Measurements from ENCODE around the gene PCCB.

PCCB gene

GRCh38 chr3:136277634-136278033 is 27.5 kb downstream of the PCCB start:
- DNase-seq (ENCODE audit: low spot score), result no peak
- no peak for TF ChIP-seq CTCF (IDR thresholded peaks at IDR 0.05; ENCODE audit: extremely low read depth, missing control alignments)

GRCh38 chr3:136279092-136279491 is 29.0 kb downstream of the PCCB start:
- TF ChIP-seq CTCF (IDR thresholded peaks at IDR 0.05; ENCODE audit: extremely low read depth, missing control alignments), result no peak

DNA sequence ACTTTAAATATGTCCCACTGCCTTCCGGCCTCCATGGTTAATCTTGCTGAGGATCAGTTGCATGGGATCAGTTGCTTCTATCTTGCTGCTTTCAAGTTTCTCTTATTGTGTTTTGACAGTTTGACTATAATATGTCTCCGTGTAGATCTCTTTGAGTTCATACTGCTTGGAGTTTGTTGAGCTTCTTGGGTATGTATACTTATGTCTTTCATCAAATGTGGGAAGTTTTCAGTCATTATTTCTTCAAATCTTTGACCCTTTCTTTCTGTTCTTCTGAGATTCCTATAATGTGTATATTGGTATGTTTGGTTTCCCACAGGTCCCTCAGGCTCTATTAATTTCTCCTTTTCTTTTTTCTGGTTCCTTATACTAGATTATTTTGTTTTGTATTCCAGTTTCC is 30.8 kb downstream of the PCCB start:
- TF ChIP-seq CTCF (IDR thresholded peaks at IDR 0.05; ENCODE audit: extremely low read depth, missing control alignments), result no peak
- no peak for DNase-seq (ENCODE audit: low spot score)

More at GRCh38 chr3:136279092-136279491, 29.0 kb downstream of the PCCB start:
- DNase-seq (ENCODE audit: low spot score), result no peak

DNA sequence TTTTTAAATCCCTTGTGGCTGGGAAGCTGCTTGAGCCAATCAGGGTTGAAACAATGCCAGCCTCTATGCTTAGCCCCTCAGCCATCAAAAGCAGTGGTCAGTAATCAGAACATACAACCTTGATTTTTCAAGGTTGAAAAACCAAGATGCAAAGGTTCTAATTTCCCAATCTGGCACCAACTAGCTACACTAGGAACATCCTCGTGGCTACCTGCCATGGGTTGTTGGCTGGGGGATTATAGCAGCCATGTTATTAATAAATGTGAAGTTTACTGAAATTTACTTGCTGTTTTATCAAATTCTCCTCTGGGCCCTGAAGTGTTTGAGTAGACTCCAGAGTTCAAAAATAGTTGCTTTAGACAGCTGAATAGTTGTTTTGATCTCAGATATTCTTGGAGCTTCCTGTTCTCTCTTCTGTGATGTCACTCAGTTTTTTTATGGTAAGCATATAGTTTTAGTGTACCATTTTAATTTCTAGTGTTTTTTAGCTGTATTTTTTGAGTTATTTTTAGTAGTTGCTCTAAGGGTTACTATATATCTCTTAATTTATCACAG is 31.9 kb downstream of the PCCB start:
- no peak for TF ChIP-seq CTCF (IDR thresholded peaks at IDR 0.05; ENCODE audit: extremely low read depth, missing control alignments)
- DNase-seq (ENCODE audit: low spot score), result peak; percentile 22

GRCh38 chr3:136283627-136284026 is 33.5 kb downstream of the PCCB start:
- no peak for TF ChIP-seq CTCF (IDR thresholded peaks at IDR 0.05; ENCODE audit: extremely low read depth, missing control alignments)
- DNase-seq (ENCODE audit: low spot score), result no peak

DNA sequence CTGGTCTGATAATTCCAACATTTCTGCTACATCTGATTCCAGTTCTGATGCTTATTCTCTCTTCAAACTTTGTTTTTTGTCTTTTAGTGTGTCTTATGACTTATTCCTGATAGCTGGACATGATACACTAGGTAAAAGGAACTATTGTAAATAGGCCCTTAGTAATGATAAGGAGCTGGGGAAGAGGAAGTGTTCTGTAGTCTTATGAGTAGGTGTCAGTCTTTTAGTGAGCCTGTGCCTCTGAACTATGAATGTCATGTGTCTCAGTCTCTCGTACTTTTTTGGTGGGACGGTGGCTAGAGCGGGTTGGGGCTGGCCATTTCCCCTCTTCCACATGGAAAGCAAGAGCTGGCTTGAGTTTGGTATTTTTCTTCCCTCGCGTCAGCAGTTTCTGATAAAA is 41.2 kb downstream of the PCCB start:
- DNase-seq (ENCODE audit: low spot score), result no peak
- no peak for TF ChIP-seq CTCF (IDR thresholded peaks at IDR 0.05; ENCODE audit: extremely low read depth, missing control alignments)

DNA sequence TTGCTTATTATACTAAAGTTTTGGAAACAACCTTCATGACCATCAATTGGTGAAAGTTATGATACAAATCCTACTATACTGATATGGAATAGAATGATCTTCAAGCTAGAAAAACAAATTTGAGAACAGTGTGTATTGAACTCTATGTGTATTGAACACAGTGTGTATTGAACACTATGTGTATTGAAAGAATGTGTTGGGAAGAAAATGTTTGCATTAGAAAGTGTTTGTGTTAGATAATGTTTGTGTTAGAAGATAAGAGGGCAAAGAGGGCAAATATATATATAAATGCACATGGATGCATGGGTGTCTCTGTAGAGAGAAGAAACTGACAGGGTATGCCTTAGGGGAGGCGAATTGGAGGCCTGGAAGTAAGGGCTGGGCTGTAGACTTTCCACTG is 42.4 kb downstream of the PCCB start:
- no peak for DNase-seq (ENCODE audit: low spot score)
- no peak for TF ChIP-seq CTCF (IDR thresholded peaks at IDR 0.05; ENCODE audit: extremely low read depth, missing control alignments)

All from GM20000 (cell line).